ENCODE data around the gene LRATD1. TPM values are rescaled to one million over a fixed set of nuclear protein-coding genes. Genes with fewer than 3 reads are reported as not detected.

The LRATD1 gene
- total RNA-seq, 1 experiment from 2014 or later, result 0.31 TPM

GRCh38 chr2:14615760-14616159 lies 16.8 kb upstream of the LRATD1 start:
- H3K4me2 ChIP-seq (ENCODE audit: insufficient read depth, insufficient read length, low read length), result no peak overlapping the region
- H3K79me2 ChIP-seq (ENCODE audit: insufficient read depth, low read length), result no peaks in the 10 kb centered on the region
- no peak overlapping the region for H4K8ac ChIP-seq (replicated peaks; ENCODE audit: insufficient read length, low read depth, low read length)
- no CpG with 5 or more reads among the region's 9 CpGs for WGBS (ENCODE audit: extremely low coverage, insufficient read length, low lambda C conversion rate)
- no peak overlapping the region for H3K23ac ChIP-seq (ENCODE audit: insufficient read length, low read depth, low read length)
- no peak overlapping the region for H2BK20ac ChIP-seq (ENCODE audit: low read depth, low read length, poor library complexity, severe bottlenecking)
- no peak overlapping the region for H4K91ac ChIP-seq (ENCODE audit: insufficient read length, low read depth, low read length)
- H2BK12ac ChIP-seq (ENCODE audit: insufficient read length, low read depth, low read length), result no peak overlapping the region
- no peak overlapping the region for H3K27ac ChIP-seq (ENCODE audit: insufficient read length, low read depth, low read length)
- TF ChIP-seq CTCF (conservative IDR thresholded peaks at IDR 0.05), result no peak
- H3K14ac ChIP-seq (ENCODE audit: insufficient read depth, low read length), result no peak overlapping the region
- no peak overlapping the region for H3K18ac ChIP-seq (ENCODE audit: insufficient read length, low read depth, low read length)
- no peak overlapping the region for H2AK5ac ChIP-seq (ENCODE audit: insufficient read length, low read length)
- no peaks in the 10 kb centered on the region; the same call in 1 of the 2 replicates for H3K27me3 Mint-ChIP-seq (ENCODE audit: low read depth)
- no peak overlapping the region for H3T11ph ChIP-seq (ENCODE audit: low read length)
- H3K4ac ChIP-seq (ENCODE audit: low read depth, low read length), result no peak overlapping the region
- DNase-seq, result no peak
- H4K20me1 ChIP-seq (ENCODE audit: control insufficient read depth, insufficient read depth, insufficient read length), result no peaks in the 10 kb centered on the region
- peaks cover 0 to 4% of the 10 kb centered on the region in 2 experiments; a peak in 2 of 4 replicates for H3K4me1 Mint-ChIP-seq
- H3K79me1 ChIP-seq (ENCODE audit: insufficient read depth, low read depth, low read length, poor library complexity, severe bottlenecking), result no peaks in the 10 kb centered on the region
- no peak overlapping the region for H2BK15ac ChIP-seq (ENCODE audit: low read depth, low read length)
- no peak overlapping the region for H3K56ac ChIP-seq (ENCODE audit: insufficient read length, low read depth, low read length)
- no peak overlapping the region; a peak in 1 of 7 replicates for H3K27ac Mint-ChIP-seq
- H3K9me3 ChIP-seq (ENCODE audit: control insufficient read depth, low read depth, low read length), result no peaks in the 10 kb centered on the region
- H3K9ac ChIP-seq (ENCODE audit: extremely low read depth, insufficient read length, low read length), result no peak overlapping the region
- H2AFZ ChIP-seq (ENCODE audit: low read length), result no peak overlapping the region
- no peak overlapping the region for H2BK120ac ChIP-seq (ENCODE audit: low read depth, low read length, poor library complexity, severe bottlenecking)
- H2BK5ac ChIP-seq (ENCODE audit: insufficient read length, low read length), result no peak overlapping the region
- H3K4me1 ChIP-seq (ENCODE audit: insufficient read depth, low read length), result no peaks in the 10 kb centered on the region
- H3K4me3 Mint-ChIP-seq, result no peak overlapping the region
- no peaks in the 10 kb centered on the region for H3K27me3 ChIP-seq (ENCODE audit: insufficient read depth, low read length)
- no peaks in the 10 kb centered on the region for H3K36me3 Mint-ChIP-seq (ENCODE audit: insufficient read depth in 1 of 3, low read depth in 3 of 3)
- no peak overlapping the region for H4K5ac ChIP-seq (ENCODE audit: insufficient read length, low read depth, low read length)
- H3K23me2 ChIP-seq (ENCODE audit: insufficient read length, low read depth, low read length, poor library complexity, severe bottlenecking), result no peaks in the 10 kb centered on the region
- no peaks in the 10 kb centered on the region for H3K9me3 Mint-ChIP-seq

Data from H9 (cell line).